GM23338 (cell line): Measurements from ENCODE around the gene HMGCS2. TPM values are rescaled to one million over a fixed set of nuclear protein-coding genes. Genes with fewer than 3 reads are reported as not detected.

Experiments
- ATAC-seq: fragments of 200-7000 bp; cut with Tn5 transposase; 3 replicates; pipeline ENCODE4 v1.9.1; 2020
- DNase-seq: peaks from one replicate; pipeline ENCODE4 v3.0.0-alpha.2; 2015; ENCODE audit warnings: low spot score
- H2AFZ ChIP-seq: fragments of 200-600 bp; sonication (generic); 2 replicates; pipeline ENCODE4 v1.8.0; 2016; ENCODE audit warnings: antibody characterized with exemption, mild to moderate bottlenecking, moderate library complexity
- H3F3A ChIP-seq: fragments of 200-600 bp; sonication (generic); replicated peaks from 2 replicates; pipeline ENCODE4 v1.8.0; 2017; ENCODE audit warnings: antibody characterized with exemption, mixed run types, low read depth
- H3K27ac ChIP-seq: fragments of 200-600 bp; sonication (generic); 2 replicates; pipeline ENCODE4 v1.6.1; 2016; ENCODE audit warnings: low read depth
- H3K27me3 ChIP-seq: fragments of 200-600 bp; sonication (generic); 2 replicates; pipeline ENCODE4 v1.8.0; 2016; ENCODE audit warnings: mild to moderate bottlenecking, mixed run types, moderate library complexity; ENCODE audit not compliant: insufficient read depth
- H3K36me3 ChIP-seq: fragments of 200-600 bp; sonication (generic); 2 replicates; pipeline ENCODE4 v1.8.0; 2016; ENCODE audit warnings: mild to moderate bottlenecking; ENCODE audit not compliant: insufficient read depth
- H3K4me1 ChIP-seq: fragments of 200-600 bp; sonication (generic); 2 replicates; pipeline ENCODE4 v1.8.0; 2016; ENCODE audit warnings: mild to moderate bottlenecking, moderate library complexity; ENCODE audit not compliant: insufficient read depth
- H3K4me2 ChIP-seq: fragments of 200-600 bp; sonication (generic); 2 replicates; pipeline ENCODE4 v1.7.1; 2017; ENCODE audit warnings: mixed run types
- H3K4me3 ChIP-seq: fragments of 200-600 bp; sonication (generic); 2 replicates; pipeline ENCODE4 v1.6.1; 2016; ENCODE audit warnings: mixed run types
- H3K79me2 ChIP-seq: fragments of 200-600 bp; sonication (generic); replicated peaks from 2 replicates; pipeline ENCODE4 v1.8.0; 2017; ENCODE audit warnings: mild to moderate bottlenecking; ENCODE audit not compliant: insufficient read depth
- H3K9me2 ChIP-seq: fragments of 200-600 bp; sonication (generic); 2 replicates; pipeline ENCODE4 v1.8.0; 2017; ENCODE audit not compliant: insufficient read depth
- H4K20me1 ChIP-seq: fragments of 200-600 bp; sonication (generic); replicated peaks from 2 replicates; pipeline ENCODE4 v1.8.0; 2017; ENCODE audit warnings: mild to moderate bottlenecking; ENCODE audit not compliant: insufficient read depth
- H3K27ac Mint-ChIP-seq: 2 replicates; pipeline ENCODE4 v1.8.0; 2020; ENCODE audit warnings: inconsistent platforms, mild to moderate bottlenecking, moderate library complexity, mixed read lengths
- H3K27me3 Mint-ChIP-seq: 3 replicates; pipeline ENCODE4 v1.8.0; 2022; ENCODE audit warnings: low read depth, mild to moderate bottlenecking, moderate library complexity, mixed read lengths, inconsistent platforms; ENCODE audit not compliant: insufficient read depth, poor library complexity
- H3K36me3 Mint-ChIP-seq: 3 replicates; pipeline ENCODE4 v1.8.0; 2021; ENCODE audit warnings: low read depth, mild to moderate bottlenecking, inconsistent platforms, moderate library complexity, mixed read lengths
- H3K4me1 Mint-ChIP-seq: 3 replicates; pipeline ENCODE4 v1.8.0; 2020; ENCODE audit warnings: mild to moderate bottlenecking, inconsistent platforms, mixed read lengths
- H3K4me3 Mint-ChIP-seq: 3 replicates; pipeline ENCODE4 v1.8.0; 2021; ENCODE audit warnings: moderate library complexity, mild to moderate bottlenecking, inconsistent platforms, mixed read lengths
- H3K9me3 Mint-ChIP-seq: 3 replicates; pipeline ENCODE4 v1.8.0; 2020; ENCODE audit warnings: moderate library complexity, mild to moderate bottlenecking, inconsistent platforms, mixed read lengths
- CREB1 ChIP-seq: fragments of 250-450 bp; sonication (Bioruptor Pico); IDR thresholded peaks from 2 replicates; pipeline ENCODE4 v1.5.0; 2020; ENCODE audit warnings: low read depth, mild to moderate bottlenecking, moderate library complexity
- EZH2 ChIP-seq: fragments of 200-600 bp; sonication (generic); IDR thresholded peaks from one replicate; pipeline ENCODE4 v1.8.0; 2017; ENCODE audit warnings: antibody characterized with exemption, mild to moderate bottlenecking, low read depth; ENCODE audit not compliant: unreplicated experiment
- EZH2phosphoT487 ChIP-seq: fragments of 200-600 bp; sonication (generic); IDR thresholded peaks from one replicate; pipeline ENCODE4 v1.8.1; 2018; ENCODE audit warnings: antibody characterized with exemption; ENCODE audit not compliant: unreplicated experiment
- JUNB ChIP-seq: IDR thresholded peaks from one replicate; pipeline ENCODE4 v1.6.1; 2016; ENCODE audit warnings: antibody characterized with exemption; ENCODE audit not compliant: unreplicated experiment
- NANOG ChIP-seq: IDR thresholded peaks from 2 replicates; pipeline ENCODE4 v1.6.1; 2016; ENCODE audit warnings: antibody characterized with exemption, borderline replicate concordance
- POLR2AphosphoS5 ChIP-seq: IDR thresholded peaks from 2 replicates; pipeline ENCODE4 v1.6.1; 2016; ENCODE audit warnings: antibody characterized with exemption, low read depth
- STAT1 ChIP-seq: IDR thresholded peaks from one replicate; pipeline ENCODE4 v1.6.1; 2016; ENCODE audit warnings: antibody characterized with exemption; ENCODE audit not compliant: unreplicated experiment
- ZNF114 ChIP-seq: fragments of 250-450 bp; sonication (Bioruptor Pico); IDR thresholded peaks from 2 replicates; pipeline ENCODE4 v1.5.0; 2020; ENCODE audit warnings: mild to moderate bottlenecking, moderate library complexity
- ZNF331 ChIP-seq: fragments of 250-450 bp; sonication (Bioruptor Pico); IDR thresholded peaks from 2 replicates; pipeline ENCODE4 v1.5.0; 2020; ENCODE audit warnings: low read depth, mild to moderate bottlenecking, moderate library complexity
- polyA plus RNA-seq: library from polyadenylated mRNA; unstranded; fragments of >200 nt; fragmentation: Nextera tagmentation; extraction: Ambion mirVana; gene quantifications from 2 replicates; pipeline ENCODE4 v1.2.1, GENCODE V29; 2016
- total RNA-seq: library from RNA; depleted of rRNA; stranded (reverse); fragments of >200 nt; shearing (Covaris generic); gene quantifications from 2 replicates; pipeline ENCODE4 v1.2.3, GENCODE V29; 2014
- TF ChIP-seq, protein P1 (sequence below), 2 experiments: fragments of 200-600 bp in 1 of 2; sonication (generic) in 1 of 2; conservative IDR thresholded peaks; 2 replicates each; pipeline versions ENCODE4 v1.5.1 to v1.6.1; 2016 to 2017; ENCODE audit warnings: antibody characterized with exemption in 2 of 2, low read depth in 2 of 2, mild to moderate bottlenecking in 2 of 2, moderate library complexity in 1 of 2
- TF ChIP-seq, protein P2 (sequence below): fragments of 250-450 bp; sonication (Bioruptor Pico); IDR thresholded peaks from 2 replicates; pipeline ENCODE4 v1.5.0; 2020; ENCODE audit warnings: mild to moderate bottlenecking, moderate library complexity
- TF ChIP-seq, protein P3 (sequence below): IDR thresholded peaks from one replicate; pipeline ENCODE4 v1.6.1; 2018; ENCODE audit warnings: antibody characterized with exemption; ENCODE audit not compliant: unreplicated experiment

The HMGCS2 gene
- total and polyA plus RNA-seq, 2 experiments from 2014 or later: not detected

DNA sequence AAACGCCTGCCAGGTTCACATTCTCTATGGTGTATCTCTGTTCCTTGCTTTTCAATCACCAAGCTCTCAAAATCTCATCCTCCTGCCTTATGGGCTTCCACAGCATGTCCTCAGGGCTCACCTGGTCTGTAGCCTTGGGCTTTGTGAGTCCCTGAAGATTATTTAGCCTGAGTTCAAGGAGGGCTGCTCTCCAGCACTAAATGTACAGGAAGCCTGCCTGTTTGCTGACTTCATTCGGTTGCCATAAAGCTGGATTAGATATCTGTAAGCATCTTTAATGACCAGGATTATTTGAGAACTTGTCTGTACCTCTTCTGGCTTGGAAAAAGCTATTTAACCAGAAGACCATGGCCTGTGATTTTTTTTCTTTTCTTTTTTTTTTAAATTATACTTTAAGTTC is 49.5 kb upstream of the HMGCS2 start (continued):
- TF ChIP-seq EZH2phosphoT487 (no peak), CREB1 (CRISPR knock-in tag) (no peak), ZNF331 (no peak), JUNB (no peak), NANOG (no peak), STAT1 (no peak), EZH2 (no peak)
- TF ChIP-seq, protein P1, sequence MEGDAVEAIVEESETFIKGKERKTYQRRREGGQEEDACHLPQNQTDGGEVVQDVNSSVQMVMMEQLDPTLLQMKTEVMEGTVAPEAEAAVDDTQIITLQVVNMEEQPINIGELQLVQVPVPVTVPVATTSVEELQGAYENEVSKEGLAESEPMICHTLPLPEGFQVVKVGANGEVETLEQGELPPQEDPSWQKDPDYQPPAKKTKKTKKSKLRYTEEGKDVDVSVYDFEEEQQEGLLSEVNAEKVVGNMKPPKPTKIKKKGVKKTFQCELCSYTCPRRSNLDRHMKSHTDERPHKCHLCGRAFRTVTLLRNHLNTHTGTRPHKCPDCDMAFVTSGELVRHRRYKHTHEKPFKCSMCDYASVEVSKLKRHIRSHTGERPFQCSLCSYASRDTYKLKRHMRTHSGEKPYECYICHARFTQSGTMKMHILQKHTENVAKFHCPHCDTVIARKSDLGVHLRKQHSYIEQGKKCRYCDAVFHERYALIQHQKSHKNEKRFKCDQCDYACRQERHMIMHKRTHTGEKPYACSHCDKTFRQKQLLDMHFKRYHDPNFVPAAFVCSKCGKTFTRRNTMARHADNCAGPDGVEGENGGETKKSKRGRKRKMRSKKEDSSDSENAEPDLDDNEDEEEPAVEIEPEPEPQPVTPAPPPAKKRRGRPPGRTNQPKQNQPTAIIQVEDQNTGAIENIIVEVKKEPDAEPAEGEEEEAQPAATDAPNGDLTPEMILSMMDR (conservative IDR thresholded peaks at IDR 0.05; ENCODE audit: low read depth in 2 of 2): no peak

DNA sequence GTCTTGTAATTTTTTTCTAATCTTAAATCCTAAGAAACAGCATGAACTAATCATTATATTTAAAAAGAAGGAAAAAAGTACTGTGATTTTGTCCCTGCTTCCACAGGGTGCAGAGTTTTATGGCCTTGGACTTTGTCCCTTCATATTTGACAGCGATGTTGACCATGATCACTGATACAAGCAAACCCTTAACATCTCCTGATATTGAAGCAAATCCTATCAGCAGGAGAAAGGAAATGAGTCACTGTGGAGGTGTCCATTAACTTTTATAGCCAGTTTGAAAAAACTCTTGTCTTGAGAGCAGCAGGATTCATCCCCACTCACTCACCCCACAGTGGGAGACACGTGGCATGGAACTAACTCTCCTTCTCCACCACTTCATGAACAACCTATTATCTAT is 47.7 kb upstream of the HMGCS2 start:
- no peaks in the 10 kb centered on the region for H3K79me2 ChIP-seq
- H4K20me1 ChIP-seq: no peaks in the 10 kb centered on the region
- H3K9me3 Mint-ChIP-seq: no peaks in the 10 kb centered on the region
- ATAC-seq (no peak), DNase-seq (no peak)
- no peaks in the 10 kb centered on the region for H3K36me3 ChIP-seq
- no peaks in the 10 kb centered on the region for H3K27me3 ChIP-seq
- no peak overlapping the region for H3K4me3 Mint-ChIP-seq
- no peak overlapping the region for H3K4me3 ChIP-seq
- H3K4me1 Mint-ChIP-seq: no peaks in the 10 kb centered on the region
- no peaks in the 10 kb centered on the region for H3K4me1 ChIP-seq
- no peak overlapping the region for H2AFZ ChIP-seq
- H3K9me2 ChIP-seq: no peaks in the 10 kb centered on the region
- peaks cover 1% of the 10 kb centered on the region for H3K27me3 Mint-ChIP-seq
- no peaks in the 10 kb centered on the region for H3F3A ChIP-seq
- no peak overlapping the region for H3K27ac Mint-ChIP-seq
- no peaks in the 10 kb centered on the region for H3K36me3 Mint-ChIP-seq
- no peak overlapping the region for H3K27ac ChIP-seq
- H3K4me2 ChIP-seq: no peak overlapping the region
- TF ChIP-seq CREB1 (CRISPR knock-in tag): no peak
- no peak for TF ChIP-seq NANOG
- TF ChIP-seq ZNF114: no peak
- TF ChIP-seq, protein P1 (conservative IDR thresholded peaks at IDR 0.05; ENCODE audit: low read depth in 2 of 2): no peak
- TF ChIP-seq, protein P2, sequence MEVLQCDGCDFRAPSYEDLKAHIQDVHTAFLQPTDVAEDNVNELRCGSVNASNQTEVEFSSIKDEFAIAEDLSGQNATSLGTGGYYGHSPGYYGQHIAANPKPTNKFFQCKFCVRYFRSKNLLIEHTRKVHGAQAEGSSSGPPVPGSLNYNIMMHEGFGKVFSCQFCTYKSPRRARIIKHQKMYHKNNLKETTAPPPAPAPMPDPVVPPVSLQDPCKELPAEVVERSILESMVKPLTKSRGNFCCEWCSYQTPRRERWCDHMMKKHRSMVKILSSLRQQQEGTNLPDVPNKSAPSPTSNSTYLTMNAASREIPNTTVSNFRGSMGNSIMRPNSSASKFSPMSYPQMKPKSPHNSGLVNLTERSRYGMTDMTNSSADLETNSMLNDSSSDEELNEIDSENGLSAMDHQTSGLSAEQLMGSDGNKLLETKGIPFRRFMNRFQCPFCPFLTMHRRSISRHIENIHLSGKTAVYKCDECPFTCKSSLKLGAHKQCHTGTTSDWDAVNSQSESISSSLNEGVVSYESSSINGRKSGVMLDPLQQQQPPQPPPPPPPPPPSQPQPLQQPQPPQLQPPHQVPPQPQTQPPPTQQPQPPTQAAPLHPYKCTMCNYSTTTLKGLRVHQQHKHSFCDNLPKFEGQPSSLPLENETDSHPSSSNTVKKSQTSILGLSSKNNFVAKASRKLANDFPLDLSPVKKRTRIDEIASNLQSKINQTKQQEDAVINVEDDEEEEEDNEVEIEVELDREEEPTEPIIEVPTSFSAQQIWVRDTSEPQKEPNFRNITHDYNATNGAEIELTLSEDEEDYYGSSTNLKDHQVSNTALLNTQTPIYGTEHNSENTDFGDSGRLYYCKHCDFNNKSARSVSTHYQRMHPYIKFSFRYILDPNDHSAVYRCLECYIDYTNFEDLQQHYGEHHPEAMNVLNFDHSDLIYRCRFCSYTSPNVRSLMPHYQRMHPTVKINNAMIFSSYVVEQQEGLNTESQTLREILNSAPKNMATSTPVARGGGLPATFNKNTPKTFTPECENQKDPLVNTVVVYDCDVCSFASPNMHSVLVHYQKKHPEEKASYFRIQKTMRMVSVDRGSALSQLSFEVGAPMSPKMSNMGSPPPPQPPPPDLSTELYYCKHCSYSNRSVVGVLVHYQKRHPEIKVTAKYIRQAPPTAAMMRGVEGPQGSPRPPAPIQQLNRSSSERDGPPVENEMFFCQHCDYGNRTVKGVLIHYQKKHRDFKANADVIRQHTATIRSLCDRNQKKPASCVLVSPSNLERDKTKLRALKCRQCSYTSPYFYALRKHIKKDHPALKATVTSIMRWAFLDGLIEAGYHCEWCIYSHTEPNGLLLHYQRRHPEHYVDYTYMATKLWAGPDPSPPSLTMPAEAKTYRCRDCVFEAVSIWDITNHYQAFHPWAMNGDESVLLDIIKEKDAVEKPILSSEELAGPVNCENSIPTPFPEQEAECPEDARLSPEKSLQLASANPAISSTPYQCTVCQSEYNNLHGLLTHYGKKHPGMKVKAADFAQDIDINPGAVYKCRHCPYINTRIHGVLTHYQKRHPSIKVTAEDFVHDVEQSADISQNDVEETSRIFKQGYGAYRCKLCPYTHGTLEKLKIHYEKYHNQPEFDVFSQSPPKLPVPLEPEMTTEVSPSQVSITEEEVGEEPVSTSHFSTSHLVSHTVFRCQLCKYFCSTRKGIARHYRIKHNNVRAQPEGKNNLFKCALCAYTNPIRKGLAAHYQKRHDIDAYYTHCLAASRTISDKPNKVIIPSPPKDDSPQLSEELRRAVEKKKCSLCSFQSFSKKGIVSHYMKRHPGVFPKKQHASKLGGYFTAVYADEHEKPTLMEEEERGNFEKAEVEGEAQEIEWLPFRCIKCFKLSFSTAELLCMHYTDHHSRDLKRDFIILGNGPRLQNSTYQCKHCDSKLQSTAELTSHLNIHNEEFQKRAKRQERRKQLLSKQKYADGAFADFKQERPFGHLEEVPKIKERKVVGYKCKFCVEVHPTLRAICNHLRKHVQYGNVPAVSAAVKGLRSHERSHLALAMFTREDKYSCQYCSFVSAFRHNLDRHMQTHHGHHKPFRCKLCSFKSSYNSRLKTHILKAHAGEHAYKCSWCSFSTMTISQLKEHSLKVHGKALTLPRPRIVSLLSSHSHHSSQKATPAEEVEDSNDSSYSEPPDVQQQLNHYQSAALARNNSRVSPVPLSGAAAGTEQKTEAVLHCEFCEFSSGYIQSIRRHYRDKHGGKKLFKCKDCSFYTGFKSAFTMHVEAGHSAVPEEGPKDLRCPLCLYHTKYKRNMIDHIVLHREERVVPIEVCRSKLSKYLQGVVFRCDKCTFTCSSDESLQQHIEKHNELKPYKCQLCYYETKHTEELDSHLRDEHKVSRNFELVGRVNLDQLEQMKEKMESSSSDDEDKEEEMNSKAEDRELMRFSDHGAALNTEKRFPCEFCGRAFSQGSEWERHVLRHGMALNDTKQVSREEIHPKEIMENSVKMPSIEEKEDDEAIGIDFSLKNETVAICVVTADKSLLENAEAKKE (CRISPR knock-in tag): no peak
- no peak for TF ChIP-seq EZH2phosphoT487
- no peak for TF ChIP-seq ZNF331
- TF ChIP-seq, protein P3, sequence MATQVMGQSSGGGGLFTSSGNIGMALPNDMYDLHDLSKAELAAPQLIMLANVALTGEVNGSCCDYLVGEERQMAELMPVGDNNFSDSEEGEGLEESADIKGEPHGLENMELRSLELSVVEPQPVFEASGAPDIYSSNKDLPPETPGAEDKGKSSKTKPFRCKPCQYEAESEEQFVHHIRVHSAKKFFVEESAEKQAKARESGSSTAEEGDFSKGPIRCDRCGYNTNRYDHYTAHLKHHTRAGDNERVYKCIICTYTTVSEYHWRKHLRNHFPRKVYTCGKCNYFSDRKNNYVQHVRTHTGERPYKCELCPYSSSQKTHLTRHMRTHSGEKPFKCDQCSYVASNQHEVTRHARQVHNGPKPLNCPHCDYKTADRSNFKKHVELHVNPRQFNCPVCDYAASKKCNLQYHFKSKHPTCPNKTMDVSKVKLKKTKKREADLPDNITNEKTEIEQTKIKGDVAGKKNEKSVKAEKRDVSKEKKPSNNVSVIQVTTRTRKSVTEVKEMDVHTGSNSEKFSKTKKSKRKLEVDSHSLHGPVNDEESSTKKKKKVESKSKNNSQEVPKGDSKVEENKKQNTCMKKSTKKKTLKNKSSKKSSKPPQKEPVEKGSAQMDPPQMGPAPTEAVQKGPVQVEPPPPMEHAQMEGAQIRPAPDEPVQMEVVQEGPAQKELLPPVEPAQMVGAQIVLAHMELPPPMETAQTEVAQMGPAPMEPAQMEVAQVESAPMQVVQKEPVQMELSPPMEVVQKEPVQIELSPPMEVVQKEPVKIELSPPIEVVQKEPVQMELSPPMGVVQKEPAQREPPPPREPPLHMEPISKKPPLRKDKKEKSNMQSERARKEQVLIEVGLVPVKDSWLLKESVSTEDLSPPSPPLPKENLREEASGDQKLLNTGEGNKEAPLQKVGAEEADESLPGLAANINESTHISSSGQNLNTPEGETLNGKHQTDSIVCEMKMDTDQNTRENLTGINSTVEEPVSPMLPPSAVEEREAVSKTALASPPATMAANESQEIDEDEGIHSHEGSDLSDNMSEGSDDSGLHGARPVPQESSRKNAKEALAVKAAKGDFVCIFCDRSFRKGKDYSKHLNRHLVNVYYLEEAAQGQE: no peak
- TF ChIP-seq POLR2AphosphoS5: no peak
- TF ChIP-seq EZH2: no peak
- TF ChIP-seq STAT1: no peak
